ENCODE results near the gene NUP98.

NUP98 gene

DNA sequence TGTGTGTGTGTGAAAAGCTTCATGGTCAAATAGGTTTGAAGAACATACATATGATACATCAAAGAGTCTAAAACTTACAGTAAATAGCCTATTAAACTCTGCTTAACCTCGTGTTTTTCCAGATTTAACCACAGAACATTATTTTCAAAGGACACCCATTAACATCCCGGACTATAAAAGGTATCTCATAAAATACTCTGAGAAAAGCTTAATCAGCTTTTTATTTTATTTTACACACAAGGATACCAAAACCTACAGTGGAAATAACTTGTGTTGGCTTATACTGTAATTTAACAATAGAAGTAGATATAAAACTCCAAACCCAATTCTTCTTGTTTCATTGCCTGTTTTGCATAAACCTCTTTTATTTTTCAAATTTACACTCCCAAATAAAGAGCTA lies 76.4 kb downstream of the NUP98 start:
- no peak overlapping the region for H3K4me3 ChIP-seq (ENCODE audit: low read depth, low read length)
- TF ChIP-seq, protein P1, sequence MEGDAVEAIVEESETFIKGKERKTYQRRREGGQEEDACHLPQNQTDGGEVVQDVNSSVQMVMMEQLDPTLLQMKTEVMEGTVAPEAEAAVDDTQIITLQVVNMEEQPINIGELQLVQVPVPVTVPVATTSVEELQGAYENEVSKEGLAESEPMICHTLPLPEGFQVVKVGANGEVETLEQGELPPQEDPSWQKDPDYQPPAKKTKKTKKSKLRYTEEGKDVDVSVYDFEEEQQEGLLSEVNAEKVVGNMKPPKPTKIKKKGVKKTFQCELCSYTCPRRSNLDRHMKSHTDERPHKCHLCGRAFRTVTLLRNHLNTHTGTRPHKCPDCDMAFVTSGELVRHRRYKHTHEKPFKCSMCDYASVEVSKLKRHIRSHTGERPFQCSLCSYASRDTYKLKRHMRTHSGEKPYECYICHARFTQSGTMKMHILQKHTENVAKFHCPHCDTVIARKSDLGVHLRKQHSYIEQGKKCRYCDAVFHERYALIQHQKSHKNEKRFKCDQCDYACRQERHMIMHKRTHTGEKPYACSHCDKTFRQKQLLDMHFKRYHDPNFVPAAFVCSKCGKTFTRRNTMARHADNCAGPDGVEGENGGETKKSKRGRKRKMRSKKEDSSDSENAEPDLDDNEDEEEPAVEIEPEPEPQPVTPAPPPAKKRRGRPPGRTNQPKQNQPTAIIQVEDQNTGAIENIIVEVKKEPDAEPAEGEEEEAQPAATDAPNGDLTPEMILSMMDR (IDR thresholded peaks at IDR 0.05; ENCODE audit: borderline replicate concordance, insufficient read depth, low read depth, low read length), result no peak

DNA sequence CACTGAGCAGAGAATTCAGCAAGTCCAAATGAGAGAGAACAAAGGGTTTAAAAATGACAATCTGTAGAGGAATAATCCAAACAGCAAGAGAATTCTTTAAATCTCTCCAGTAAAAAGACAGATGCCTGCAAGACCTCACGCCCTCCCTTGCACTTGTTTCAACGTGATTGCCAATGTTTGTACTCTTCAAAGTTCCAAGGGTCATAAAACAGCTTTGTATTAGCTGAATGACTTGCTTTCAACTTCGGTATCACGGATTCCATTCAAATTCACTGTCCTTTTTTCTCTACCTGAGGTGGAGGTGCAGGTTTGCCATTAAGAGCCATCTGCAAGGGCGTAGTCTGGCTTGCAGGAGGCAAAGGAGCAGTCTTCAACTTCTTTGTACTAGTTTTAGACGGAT lies 85.1 kb downstream of the NUP98 start:
- TF ChIP-seq, protein P1 (IDR thresholded peaks at IDR 0.05; ENCODE audit: borderline replicate concordance, insufficient read depth, low read depth, low read length), result no peak

DNA sequence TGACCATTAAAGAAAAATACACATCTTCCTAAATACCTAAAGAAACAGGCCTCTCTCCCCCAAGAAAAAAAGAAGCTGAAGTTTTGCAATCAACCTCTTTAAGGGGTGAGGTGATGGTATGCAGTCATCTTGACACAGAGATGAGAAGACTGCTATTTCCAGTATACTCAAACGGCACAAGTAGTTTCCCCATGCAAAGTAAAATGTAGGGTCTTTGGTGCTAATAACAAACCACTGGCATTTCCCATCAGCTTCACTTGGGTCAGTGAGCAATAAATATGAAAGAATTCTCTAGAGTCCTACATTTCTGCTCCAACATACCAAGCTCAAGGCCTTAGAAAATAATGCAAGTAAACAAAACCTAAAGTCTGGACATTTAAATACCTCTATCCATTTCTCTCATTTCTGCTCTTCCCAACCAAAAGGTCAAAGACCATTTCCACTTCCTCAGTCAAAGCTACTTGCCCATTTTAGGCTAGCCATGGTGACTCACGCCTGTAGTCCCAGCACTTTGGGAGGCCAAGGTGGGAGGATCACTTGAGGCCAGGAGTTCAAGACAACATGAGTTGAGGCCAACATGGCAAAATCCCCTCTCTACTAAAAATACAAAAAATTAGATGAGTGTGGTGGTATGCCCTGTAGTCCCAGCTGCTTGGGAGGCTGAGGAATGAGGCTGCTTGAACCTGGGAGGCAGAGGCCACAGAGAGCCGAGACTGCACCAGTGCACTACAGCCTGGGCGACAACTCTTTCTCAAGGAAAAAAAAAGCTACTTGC lies 86.7 kb downstream of the NUP98 start:
- H3K4me3 ChIP-seq (ENCODE audit: low read depth, low read length), result no peak overlapping the region
- TF ChIP-seq, protein P1 (IDR thresholded peaks at IDR 0.05; ENCODE audit: borderline replicate concordance, insufficient read depth, low read depth, low read length), result no peak

More for the DNA sequence above, 85.1 kb downstream of the NUP98 start:
- no peak overlapping the region for H3K4me3 ChIP-seq (ENCODE audit: low read depth, low read length)

DNA sequence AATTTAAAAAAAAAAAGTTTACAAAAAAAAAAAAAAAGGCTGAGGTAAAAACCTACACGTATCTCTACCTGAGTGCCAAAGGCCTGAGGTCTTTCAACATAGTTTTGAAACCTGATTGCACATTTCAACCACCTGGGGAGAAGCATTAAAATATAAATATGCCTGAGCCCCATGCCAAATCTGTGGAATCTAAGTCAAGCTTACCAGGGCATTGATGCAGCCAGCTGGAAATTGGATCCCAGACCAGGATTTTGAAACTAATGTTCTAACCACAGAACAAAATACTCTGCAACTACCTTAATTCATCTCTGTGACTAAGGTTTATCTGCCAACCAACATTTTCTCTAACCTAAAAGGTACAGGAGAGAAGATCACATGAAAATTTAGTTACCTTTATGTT lies 87.4 kb downstream of the NUP98 start:
- no peak overlapping the region for H3K4me3 ChIP-seq (ENCODE audit: low read depth, low read length)
- TF ChIP-seq, protein P1 (IDR thresholded peaks at IDR 0.05; ENCODE audit: borderline replicate concordance, insufficient read depth, low read depth, low read length), result no peak

DNA sequence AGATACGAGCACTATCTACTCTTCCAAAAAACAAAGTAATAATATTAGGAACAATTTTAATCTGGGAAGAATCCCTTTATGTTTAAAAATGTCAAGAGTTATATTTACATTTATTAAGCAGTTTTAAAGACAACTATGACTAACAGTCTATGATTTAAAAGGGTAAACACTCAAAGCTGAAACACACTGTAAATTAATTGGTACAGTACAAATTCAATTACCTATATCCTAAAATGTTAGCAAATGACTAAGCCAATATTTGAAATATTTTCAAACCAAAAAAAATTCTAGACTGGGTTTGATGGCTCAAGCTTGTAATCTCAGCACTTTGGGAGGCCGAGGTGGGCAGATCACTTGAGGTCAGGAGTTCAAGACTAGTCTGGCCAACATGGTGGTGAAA lies 90.2 kb downstream of the NUP98 start:
- H3K4me3 ChIP-seq (ENCODE audit: low read depth, low read length), result no peak overlapping the region
- TF ChIP-seq, protein P1 (IDR thresholded peaks at IDR 0.05; ENCODE audit: borderline replicate concordance, insufficient read depth, low read depth, low read length), result no peak

DNA sequence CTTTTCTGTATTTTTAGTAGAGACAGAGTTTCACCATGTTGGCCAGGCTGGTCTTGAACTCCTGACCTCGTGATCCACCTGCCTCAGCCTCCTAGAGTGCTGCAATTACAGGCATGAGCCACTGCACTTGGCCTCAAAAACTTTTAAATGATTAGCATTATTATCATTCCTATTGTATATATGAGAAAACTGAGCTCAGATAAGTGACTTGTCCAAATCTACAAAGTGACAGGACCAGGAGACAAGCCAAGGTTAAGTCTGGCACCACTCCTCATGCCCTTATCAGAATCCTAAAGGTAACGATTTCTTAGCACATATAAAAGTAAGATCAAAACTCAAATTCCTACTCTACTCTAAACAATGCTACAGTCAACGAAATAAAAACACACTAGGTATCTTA lies 94.0 kb downstream of the NUP98 start:
- TF ChIP-seq, protein P1 (IDR thresholded peaks at IDR 0.05; ENCODE audit: borderline replicate concordance, insufficient read depth, low read depth, low read length), result no peak
- no peak overlapping the region for H3K4me3 ChIP-seq (ENCODE audit: low read depth, low read length)

DNA sequence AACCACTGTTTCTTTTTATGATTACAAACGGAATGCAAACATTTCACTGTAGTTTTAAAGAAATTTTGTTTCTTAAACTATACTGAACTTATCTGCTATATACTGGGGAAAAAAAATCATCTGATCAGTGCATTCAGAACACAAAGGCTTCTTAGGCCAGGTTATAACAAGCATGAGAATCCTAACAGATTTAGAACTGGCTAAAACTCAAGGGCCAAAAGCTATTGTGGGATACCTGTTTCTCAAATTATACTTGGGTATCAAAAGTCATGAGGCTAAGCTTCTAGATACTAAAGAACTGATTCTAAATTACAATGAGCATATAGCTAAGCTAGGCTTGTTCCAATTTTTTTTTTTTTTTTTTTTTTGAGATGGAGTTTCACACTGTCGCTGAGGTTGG lies 96.4 kb downstream of the NUP98 start:
- TF ChIP-seq, protein P1 (IDR thresholded peaks at IDR 0.05; ENCODE audit: borderline replicate concordance, insufficient read depth, low read depth, low read length), result no peak
- no peak overlapping the region for H3K4me3 ChIP-seq (ENCODE audit: low read depth, low read length)

All from GM12875 (cell line).